Esophagus mucosa (tissue), 1 donor: ENCODE results near the gene DNM1. TPM values are rescaled to one million over a fixed set of nuclear protein-coding genes. Genes with fewer than 3 reads are reported as not detected.
"Not testable (repeated sequence)": the region's sequence is repeated elsewhere in the genome, so short reads cannot be mapped to it uniquely, and the experiment has no call there.

Experiments used
- ATAC-seq: fragments of 200-7000 bp; cut with Tn5 transposase; one replicate; pipeline ENCODE4 v1.9.1; 2020
- total RNA-seq: library from RNA; stranded (reverse); gene quantifications from one replicate; pipeline ENCODE4 v1.2.4, GENCODE V29; 2023
- donor health status: DM: yes; HTN: yes; CAD: no.

DNM1 gene
- total RNA-seq, 1 donor from 2014 or later: 2.2 TPM

DNA sequence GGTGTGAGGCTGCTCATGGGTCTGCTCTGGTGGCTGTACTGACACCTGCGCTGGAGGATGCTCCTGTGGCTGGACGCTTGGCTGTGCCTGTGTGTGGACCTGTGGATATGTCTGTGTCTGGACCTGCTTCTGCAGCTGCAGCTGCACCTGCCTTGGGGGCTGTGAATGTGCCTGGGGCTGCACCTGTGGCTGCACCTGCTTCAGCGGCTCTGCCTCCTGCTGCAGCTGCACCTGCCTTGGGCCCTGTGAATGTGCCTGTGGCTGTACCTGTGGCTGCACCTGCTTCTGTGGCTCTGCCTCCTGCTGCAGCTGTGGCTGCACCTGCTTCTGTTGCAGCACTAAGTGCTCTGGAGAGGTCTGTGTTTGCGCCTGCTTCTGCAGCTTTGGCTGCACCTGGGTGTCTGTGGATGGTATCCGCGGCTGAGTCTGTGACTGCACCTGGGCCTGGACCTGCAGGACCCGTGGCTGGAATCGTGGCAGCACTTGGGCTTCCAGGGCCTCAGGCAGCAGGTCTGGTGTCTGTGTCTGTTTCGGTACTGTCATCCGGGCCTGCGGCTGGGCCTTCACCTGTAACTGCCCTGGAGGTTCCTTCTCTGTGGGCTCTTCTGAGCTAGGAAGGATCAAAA, 24.3 kb upstream of the DNM1 start:
- ATAC-seq: no peak

DNA sequence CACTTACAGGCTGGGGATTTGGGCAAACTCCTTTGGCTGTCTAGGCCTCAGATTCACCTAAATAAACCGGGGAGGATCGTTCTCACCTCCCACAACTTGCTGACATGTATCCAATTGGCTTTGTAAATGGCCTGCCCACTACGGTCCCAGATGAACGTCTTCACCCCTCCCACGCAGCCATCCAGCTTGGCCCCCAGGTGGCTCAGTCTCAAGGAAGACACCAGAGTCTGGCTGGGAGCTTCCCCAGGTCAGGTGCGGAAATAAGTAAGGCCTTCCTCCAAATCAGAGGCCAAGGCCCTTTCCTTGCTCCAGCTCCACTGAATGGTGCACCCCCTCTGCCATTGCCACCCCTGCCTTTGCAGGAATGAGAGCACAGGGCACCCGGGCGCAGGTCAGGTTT, 23.2 kb upstream of the DNM1 start:
- no peak for ATAC-seq

DNA sequence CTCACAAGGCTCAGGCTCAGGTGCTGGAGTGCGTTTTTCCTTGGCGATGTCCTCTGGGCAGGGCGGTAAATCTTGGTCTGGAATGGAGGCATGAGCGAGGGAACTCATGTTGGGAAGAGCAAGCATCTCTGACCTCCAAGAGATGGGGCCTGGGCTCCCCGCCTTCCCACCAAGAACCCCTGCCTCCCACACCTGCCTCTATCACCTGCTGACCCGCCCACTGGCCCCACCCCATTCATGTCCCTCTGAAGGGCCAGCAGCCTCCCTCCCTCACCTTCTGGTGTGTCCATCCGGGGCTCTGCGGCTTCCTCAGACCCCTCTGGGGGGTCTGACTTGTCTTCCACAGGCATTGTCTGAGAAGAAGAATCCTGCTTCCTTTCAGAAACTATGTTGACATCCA, 22.7 kb upstream of the DNM1 start:
- ATAC-seq: no peak

GRCh38 chr9:128181480-128181879, 21.7 kb upstream of the DNM1 start:
- ATAC-seq: not testable (repeated sequence)

DNA sequence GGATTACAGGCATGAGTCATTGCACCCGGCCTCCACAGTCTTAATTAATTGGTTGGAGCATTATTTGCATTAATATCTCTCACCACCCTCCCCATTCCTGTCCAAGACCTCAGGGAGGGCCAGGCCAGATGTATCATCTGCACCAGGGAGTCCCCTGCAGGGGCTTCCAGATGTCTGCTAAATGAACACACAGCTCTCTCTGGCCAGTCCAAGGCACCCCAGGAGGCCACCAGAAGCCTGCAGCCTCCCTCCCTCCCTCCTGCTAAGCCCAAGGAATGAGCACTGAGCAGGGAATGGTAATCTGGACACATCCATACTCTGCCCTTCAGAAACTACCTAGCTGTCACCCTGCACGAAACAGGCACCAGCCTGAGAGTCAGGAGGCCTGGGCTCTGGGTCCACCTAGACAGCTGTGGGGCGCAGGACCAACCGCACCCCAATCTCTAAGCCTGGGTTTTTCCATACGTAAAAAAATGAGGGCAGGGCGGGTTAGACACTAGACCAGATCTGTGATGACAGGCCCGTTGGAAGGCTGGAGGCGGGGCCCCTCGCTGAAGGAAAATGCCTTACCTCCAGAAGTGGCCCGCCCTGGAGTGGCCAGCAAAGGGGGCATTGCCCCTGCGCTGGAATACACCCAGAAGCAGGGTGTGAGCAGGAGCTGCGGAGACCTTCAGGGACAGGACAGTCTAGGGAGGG, 20.1 kb upstream of the DNM1 start:
- ATAC-seq: peak; percentile 81

DNA sequence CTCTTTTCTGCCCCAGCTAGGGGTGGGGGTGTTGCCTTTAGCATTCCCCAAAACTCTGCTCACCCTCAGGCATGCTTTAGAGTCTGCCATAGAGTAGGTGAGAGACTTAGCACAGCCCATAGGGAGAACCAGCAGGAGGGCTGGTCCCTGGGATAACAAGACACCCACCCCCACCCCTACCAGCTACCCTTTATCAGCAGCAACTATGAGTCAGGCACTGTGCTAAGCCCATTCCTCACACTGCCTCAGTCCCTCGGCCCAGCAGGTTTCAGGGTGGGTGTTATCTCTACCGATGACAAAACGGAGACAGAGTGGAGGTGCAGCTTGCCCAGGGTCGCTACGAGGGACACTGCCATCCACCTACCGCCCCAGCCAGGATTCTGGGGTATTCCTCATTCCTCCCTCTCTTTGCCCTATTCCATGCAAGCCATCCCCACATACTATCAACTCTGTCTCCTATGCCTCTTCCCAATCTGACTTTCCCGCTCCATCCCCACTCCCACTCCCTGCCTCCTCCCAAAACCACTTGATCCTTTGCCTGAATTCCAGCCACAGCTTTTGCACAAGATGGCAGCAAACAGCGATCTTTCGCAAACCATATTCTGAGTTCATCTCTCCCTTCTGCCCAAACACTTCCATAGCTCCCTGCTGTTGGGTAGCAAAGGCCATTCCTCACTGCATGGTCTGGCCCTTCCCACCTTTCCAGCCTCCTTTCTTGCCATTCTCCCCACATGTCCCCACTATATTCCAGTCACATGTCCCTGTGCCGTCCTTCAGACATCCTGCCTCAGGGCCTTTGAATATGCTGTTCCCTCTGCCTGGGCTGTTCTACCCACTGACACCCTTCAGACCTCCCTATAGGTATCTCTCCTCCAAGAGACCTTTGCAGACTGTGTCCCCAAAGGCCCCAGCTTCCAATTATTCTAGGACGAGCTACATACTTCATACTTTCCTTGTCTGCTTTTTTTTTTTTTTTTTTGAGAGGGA, 16.9 kb upstream of the DNM1 start:
- ATAC-seq: no peak

DNA sequence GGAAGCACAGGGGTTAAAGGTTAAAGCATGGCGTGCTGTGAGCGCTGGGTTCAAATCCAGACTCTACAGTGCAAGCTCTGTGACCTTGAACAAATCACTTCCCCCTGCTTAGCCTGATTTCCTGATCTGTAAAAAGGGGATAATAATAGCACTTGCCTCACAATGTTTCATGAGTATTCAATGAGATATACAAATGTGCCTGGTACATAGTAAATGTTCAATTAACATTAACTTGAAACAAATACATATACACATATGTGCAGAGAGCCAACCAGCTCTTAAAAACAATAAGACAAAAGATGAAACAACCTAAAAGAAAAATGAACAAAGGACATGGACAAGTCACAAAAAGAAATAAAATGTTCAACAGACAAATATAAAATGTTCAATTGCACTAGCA, 15.8 kb upstream of the DNM1 start:
- ATAC-seq: no peak

DNA sequence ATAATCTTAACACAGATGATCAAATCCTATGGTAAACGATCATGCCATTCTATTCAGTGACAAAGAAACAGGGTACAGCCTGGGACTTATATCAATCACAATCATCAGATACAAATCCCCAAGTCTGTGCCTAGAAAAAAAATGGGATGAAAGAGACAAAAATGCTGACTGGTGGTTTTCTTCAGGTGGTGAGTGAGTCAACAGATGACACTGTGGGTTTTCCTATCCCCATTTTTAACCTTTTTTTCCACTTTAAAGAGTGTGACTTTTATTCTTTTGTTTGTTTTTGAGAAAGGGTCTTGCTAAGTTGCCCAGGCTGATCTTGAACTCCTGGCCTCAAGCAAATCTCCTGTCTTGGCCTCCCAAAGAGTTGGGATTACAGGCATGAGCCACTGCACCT, 15.0 kb upstream of the DNM1 start:
- no peak for ATAC-seq

- no peak for ATAC-seq
Measured at GRCh38 chr9:128190013-128190412, 13.2 kb upstream of the DNM1 start.

DNA sequence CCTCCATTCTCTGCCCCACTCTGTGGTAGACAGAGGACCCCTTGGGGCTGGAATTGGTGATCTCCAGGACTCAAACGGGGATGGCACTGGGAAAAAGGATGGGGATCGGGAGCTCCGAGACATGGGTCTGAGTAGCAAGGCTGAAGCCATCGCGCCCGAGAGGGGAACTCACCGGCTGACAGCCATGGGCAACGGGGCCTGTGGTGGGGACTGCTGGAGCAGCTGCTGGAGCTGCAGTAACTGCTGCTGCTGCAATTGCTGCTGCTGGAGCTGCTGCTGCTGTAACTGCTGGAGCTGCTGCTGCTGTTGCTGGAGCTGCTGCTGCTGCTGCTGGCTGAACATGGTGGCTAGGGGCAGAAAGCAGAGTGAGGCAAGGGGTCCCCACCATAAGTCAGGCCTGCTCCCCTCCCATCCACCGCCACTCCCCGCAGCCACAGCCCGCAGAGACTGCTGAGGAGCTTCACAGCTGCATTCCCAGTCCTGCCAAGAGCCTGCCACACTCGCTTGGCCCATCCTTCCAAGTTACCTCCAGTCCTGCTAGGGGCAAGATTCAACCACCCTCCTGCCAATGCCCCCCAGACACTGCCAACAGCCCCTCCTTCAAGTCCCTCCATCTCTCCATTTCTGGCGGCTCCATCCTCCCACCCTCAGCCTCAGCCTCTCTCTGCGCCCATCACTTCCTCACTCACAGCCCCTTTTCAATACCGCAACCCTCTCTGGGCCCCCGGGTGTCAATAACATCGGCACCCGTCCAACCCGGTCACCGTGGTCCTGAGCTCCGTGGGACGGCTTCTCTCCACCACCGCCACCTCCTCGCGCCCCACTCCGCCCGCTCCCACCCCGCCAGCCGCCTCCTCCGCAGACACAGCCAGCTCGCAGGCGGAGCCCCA, 12.4 kb upstream of the DNM1 start:
- peak; percentile 0 for ATAC-seq

DNA sequence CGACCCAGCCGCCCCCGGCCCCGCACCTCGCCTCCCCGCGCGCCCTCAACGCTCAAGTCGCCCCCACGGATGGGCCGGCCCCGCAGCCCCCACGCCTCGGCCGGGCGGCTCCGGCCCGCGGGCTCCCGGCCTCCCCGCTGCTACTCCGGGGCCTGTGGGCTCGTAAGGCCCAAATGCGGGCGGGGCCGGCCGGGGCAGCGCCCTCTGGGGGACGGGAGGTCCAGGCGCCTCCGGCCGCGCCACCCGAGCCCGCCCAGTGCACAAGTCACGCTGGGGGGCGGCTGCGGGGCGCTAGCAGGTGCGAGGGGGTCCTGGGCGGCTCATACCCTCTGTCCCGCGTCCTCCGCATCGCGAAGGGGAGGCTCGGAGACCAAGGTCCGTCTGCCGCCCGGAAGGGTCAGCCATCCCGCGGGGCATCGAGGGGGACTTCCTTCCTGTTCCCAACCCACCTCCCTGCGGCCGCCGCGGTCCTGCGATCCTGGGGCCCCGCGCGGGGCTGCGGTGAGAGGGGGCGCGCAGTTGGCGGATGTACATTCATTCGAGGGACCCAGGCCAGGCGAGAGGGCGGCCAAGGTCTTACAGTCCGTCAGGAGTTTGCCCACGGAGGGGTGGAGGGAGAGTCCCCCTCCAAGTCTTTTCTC, 11.7 kb upstream of the DNM1 start, which contains the start of gene CIZ1:
CIZ1 (minus strand) TSS at position 167 of the 641 bp plus-strand sequence. CDS start 715 bp downstream, outside the sequence.
- ATAC-seq: peak; percentile 73

GRCh38 chr9:128192601-128193371, 10.4 kb upstream of the DNM1 start:
- ATAC-seq: peak; percentile 90

GRCh38 chr9:128193469-128194096, 9.6 kb upstream of the DNM1 start:
- no peak for ATAC-seq

GRCh38 chr9:128201441-128202369, 1.5 kb upstream of the DNM1 start:
- no peak for ATAC-seq

GRCh38 chr9:128202648-128203023, 543 bp upstream of the DNM1 start:
- no peak for ATAC-seq

DNA sequence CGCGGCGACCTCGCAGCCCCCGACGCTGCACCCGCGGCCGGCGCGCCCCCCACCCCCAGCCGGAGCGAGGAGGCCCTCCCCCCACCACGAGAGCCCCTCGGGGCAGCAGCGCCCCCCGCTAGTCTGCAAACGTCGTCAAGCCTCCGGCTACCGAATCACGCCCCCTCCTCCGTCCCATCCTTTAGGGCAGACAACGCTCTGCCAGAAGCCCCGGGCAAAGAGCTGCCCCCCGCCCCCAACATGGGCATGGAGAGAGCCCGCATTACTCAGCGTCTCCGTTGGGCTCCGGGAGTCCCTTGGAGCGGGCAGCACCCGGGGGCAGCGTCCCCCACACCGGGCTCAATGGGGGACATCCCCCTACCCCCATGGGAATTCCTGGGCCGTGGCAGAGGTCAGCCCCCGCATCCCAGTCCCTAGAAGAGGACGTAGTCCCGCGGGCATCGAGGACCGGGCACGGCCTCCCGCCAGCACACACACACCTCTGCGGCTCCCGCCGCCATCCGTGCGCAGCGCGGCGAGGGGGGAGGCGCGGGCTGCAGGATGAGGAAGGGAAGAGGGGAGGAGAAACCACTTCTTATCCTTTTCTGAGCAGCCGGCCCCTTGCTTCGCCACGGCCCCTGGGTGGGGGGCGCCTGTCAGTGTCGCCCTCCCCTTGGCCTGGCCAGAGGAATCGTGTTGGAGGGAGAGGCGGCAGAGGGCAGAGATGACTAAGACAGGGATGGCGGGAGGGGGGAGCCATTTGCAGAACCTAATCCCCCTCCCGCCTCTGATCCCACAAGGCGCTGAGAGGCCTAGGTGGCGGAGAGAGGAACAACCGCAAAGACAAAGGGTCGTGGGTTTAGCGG, 750 bp downstream of the DNM1 start:
- peak; percentile 27 for ATAC-seq

GRCh38 chr9:128204858-128205257, 1.7 kb downstream of the DNM1 start:
- no peak for ATAC-seq

DNA sequence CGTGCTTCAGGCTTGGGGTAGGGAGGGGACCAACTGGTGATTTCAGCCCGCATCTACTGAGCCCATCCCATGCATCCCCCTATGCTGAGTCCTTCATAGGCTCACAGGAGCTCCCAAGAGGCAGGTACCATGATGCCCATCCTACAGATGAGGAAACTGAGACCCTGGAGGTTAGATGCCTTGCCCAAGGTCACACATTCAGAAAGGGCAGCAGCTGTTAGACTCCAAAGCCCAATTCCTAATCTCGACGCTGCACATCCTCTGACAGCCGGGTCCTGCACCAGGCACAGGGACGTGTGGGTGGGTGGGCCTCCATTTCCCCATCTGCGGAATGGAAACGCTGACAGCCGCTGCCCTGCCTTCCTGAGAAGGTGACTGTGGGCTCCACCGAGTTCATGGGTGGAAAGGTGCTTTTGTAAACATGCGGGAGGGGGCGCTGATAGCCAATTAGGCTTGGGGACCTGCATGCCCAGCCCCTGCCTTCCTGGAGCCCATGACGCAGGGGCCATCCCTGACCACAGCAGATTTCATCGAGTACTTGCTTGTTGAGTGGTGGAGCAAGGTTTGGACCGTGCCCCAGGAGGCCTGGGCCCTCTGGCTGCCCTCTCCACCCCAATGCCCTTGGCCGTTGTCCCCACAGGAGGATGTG, 2.2 kb downstream of the DNM1 start:
- no peak for ATAC-seq
